K562 (cell line): ENCODE data around the gene METAP2. TPM values are rescaled to one million over a fixed set of nuclear protein-coding genes. Genes with fewer than 3 reads are reported as not detected.

ENCODE experiments used
- ATAC-seq: fragments of 200-7000 bp; cut with Tn5 transposase; 3 replicates; pipeline ENCODE4 v1.9.1; 2020; ENCODE audit warnings: moderate library complexity
- BruUV-seq: library from RNA; stranded (reverse); fragments of 400-500 nt; replicated peaks from 2 replicates; lab custom pipeline; 2021; lab: Mats Ljungman, UMichigan
- CTCF ChIA-PET: fragments of 300-600 bp; formaldehyde crosslinking; extraction: SDS; loops from one replicate; lab custom pipeline; 2021; ENCODE audit warnings: low intra/inter-chr PET ratio; lab: Yijun Ruan, JAX
- POLR2A ChIA-PET: fragments of 300-600, 350-650 bp; sonication (Branson Sonifier 250); formaldehyde crosslinking; extraction: SDS; loops from one replicate; lab custom pipeline; 2021; ENCODE audit warnings: antibody characterized with exemption, inconsistent platforms; lab: Yijun Ruan, JAX
- DNase-seq, 4 experiments: peaks; one replicate each; pipeline versions ENCODE4 v3.0.0 to v3.0.0-alpha.2; 2011 to 2018; ENCODE audit warnings: low spot score in 3 of 4, mixed read lengths in 3 of 4; ENCODE audit errors: extremely low read depth in 1 of 4
- FAIRE-seq: peaks from 2 replicates; lab custom pipeline; 2011; peaks lifted over from hg19 to GRCh38; lab: Jason Lieb, UNC
- H2AFZ ChIP-seq: 2 replicates; pipeline ENCODE4 v1.6.0; 2011; ENCODE audit warnings: low read depth, low read length, control low read depth, inconsistent platforms
- H3K27ac ChIP-seq: fragments of 200-600 bp; 3 replicates; pipeline ENCODE4 v1.8.0; 2011; ENCODE audit warnings: low read depth, mild to moderate bottlenecking, control low read depth, inconsistent platforms, low read length, moderate library complexity, mixed read lengths; ENCODE audit errors: extremely low read depth
- H3K27me3 ChIP-seq, 2 experiments: fragments of 300-600 bp in 1 of 2; 2 replicates in 1 of 2; 3 replicates in 1 of 2; pipeline versions ENCODE4 v1.6.0 to v1.8.0; 2011; ENCODE audit warnings: inconsistent platforms in 2 of 2, low read length in 2 of 2, mild to moderate bottlenecking in 1 of 2, mixed read lengths in 1 of 2, moderate library complexity in 1 of 2; ENCODE audit not compliant: control insufficient read depth in 2 of 2, insufficient read depth in 2 of 2
- H3K36me3 ChIP-seq: fragments of 300-600 bp; 3 replicates; pipeline ENCODE4 v1.8.0; 2011; ENCODE audit warnings: mild to moderate bottlenecking, low read length, inconsistent platforms; ENCODE audit not compliant: control insufficient read depth, insufficient read depth
- H3K4me1 ChIP-seq, 2 experiments: fragments of 200-600 bp in 1 of 2; replicated peaks in 1 of 2; 2 replicates in 1 of 2; 3 replicates in 1 of 2; pipeline versions ENCODE4 v1.5.1 to v1.8.0; 2011; ENCODE audit warnings: inconsistent platforms in 2 of 2, low read length in 2 of 2, mild to moderate bottlenecking in 1 of 2, mixed read lengths in 1 of 2, moderate library complexity in 1 of 2; ENCODE audit not compliant: control insufficient read depth in 2 of 2, insufficient read depth in 2 of 2
- H3K4me2 ChIP-seq: 2 replicates; pipeline ENCODE4 v1.6.1; 2011; ENCODE audit warnings: low read length, control low read depth, inconsistent platforms, mixed read lengths; ENCODE audit not compliant: insufficient read depth
- H3K4me3 ChIP-seq: fragments of 200-600 bp; sonication (generic), shearing (Covaris generic); 2 replicates; pipeline ENCODE4 v1.5.1; 2016; ENCODE audit warnings: control low read depth, inconsistent platforms
- H3K79me2 ChIP-seq: fragments of 200-600 bp; 3 replicates; pipeline ENCODE4 v1.8.0; 2011; ENCODE audit warnings: low read length, inconsistent platforms; ENCODE audit not compliant: control insufficient read depth, insufficient read depth
- H3K9ac ChIP-seq, 2 experiments: 2 replicates each; pipeline versions ENCODE4 v1.6.0 to v1.6.1; 2011; ENCODE audit warnings: low read depth in 2 of 2, low read length in 2 of 2, control low read depth in 1 of 2, inconsistent platforms in 1 of 2, mild to moderate bottlenecking in 1 of 2, mixed read lengths in 1 of 2; ENCODE audit not compliant: insufficient read depth in 1 of 2
- H3K9me1 ChIP-seq: one replicate; pipeline ENCODE4 v1.6.0; 2011; ENCODE audit warnings: inconsistent platforms, mild to moderate bottlenecking, low read length, moderate library complexity; ENCODE audit not compliant: control insufficient read depth, insufficient read depth
- H3K9me3 ChIP-seq: replicated peaks from 2 replicates; pipeline ENCODE4 v1.5.1; 2011; ENCODE audit warnings: low read depth, low read length, inconsistent platforms; ENCODE audit not compliant: control insufficient read depth, insufficient read depth
- H4K20me1 ChIP-seq: replicated peaks from 2 replicates; pipeline ENCODE4 v1.6.1; 2011; ENCODE audit warnings: low read length, inconsistent platforms, mixed read lengths; ENCODE audit not compliant: control insufficient read depth, insufficient read depth
- BRD9 ChIP-seq: fragments of 450-650 bp; IDR thresholded peaks from 2 replicates; pipeline ENCODE4 v1.6.1; 2018; ENCODE audit warnings: low read depth; ENCODE audit not compliant: partially characterized antibody
- ESRRA ChIP-seq: fragments of 450-650 bp; IDR thresholded peaks from 2 replicates; pipeline ENCODE4 v1.6.1; 2014; ENCODE audit warnings: low read depth, mild to moderate bottlenecking, moderate library complexity, borderline replicate concordance
- MEIS2 ChIP-seq: fragments of 450-650 bp; IDR thresholded peaks from 2 replicates; pipeline ENCODE4 v1.6.1; 2014; ENCODE audit warnings: mild to moderate bottlenecking; ENCODE audit not compliant: partially characterized antibody
- MYNN ChIP-seq, 2 experiments: sonication (generic); formaldehyde crosslinking in 1 of 2; IDR thresholded peaks; 2 replicates each; pipeline versions ENCODE4 v1.5.0 to v1.6.1; 2016 to 2020; ENCODE audit warnings: antibody characterized with exemption in 1 of 2, missing genetic modification reagents in 1 of 2
- NCOA1 ChIP-seq: fragments of 450-650 bp; IDR thresholded peaks from 2 replicates; pipeline ENCODE4 v1.6.1; 2016; ENCODE audit warnings: low read depth
- SNIP1 ChIP-seq: fragments of 450-650 bp; IDR thresholded peaks from 2 replicates; pipeline ENCODE4 v1.7.1; 2017; ENCODE audit warnings: low read depth, mild to moderate bottlenecking
- TCF3 ChIP-seq: sonication (generic); formaldehyde crosslinking; IDR thresholded peaks from 2 replicates; pipeline ENCODE4 v1.4.0; 2020; ENCODE audit warnings: mild to moderate bottlenecking, missing genetic modification reagents
- TRIM24 ChIP-seq, 2 experiments: fragments of 450-650 bp; IDR thresholded peaks; 2 replicates each; pipeline ENCODE4 v1.6.1; 2016
- WHSC1 ChIP-seq: IDR thresholded peaks from one replicate; pipeline ENCODE4 v1.6.1; 2012; ENCODE audit warnings: low read length, control low read depth, inconsistent platforms
- ZNF280B ChIP-seq: fragments of 250-450 bp; sonication (Bioruptor Pico); IDR thresholded peaks from 2 replicates; pipeline ENCODE4 v1.5.1; 2021; ENCODE audit warnings: mild to moderate bottlenecking
- ZNF449 ChIP-seq: fragments of 250-450 bp; sonication (Bioruptor Pico); IDR thresholded peaks from 2 replicates; pipeline ENCODE4 v1.8.0; 2022; ENCODE audit warnings: moderate library complexity, mild to moderate bottlenecking, inconsistent platforms
- ZNF583 ChIP-seq: fragments of 250-450 bp; sonication (Bioruptor Pico); IDR thresholded peaks from 2 replicates; pipeline ENCODE4 v1.4.0; 2020
- WGBS: fragments of 100-300 bp; shearing (Covaris generic); methylation state at CpG from one replicate; pipeline ENCODE4 v1.1.6; 2016; ENCODE audit warnings: low coverage, mixed read lengths; ENCODE audit not compliant: insufficient coverage; ENCODE audit errors: missing lambda C conversion rate; 5-methylcytosine and 5-hydroxymethylcytosine counted together
- in situ Hi-C: fragments of 300-500 bp; cut with MboI; formaldehyde crosslinking; loops from 4 replicates; pipeline ENCODE4 v1.15.0; 2018; ENCODE audit warnings: inconsistent platforms, mixed read lengths
- intact Hi-C: fragments of 100-400 bp; cut with micrococcal nuclease; formaldehyde crosslinking; loops from 2 replicates; pipeline ENCODE4 v1.14.2; 2022
- polyA plus RNA-seq, 8 experiments: library from polyadenylated mRNA; depleted of rRNA in 4 of 8; stranded (reverse) in 5 of 8; unstranded in 3 of 8; fragments of >200 nt; fragmentation: Nextera tagmentation in 2 of 8; fragmentation: Illumina TruSeq in 1 of 8; extraction: Ambion mirVana in 2 of 8; extraction: Trizol in 1 of 8; gene quantifications; 2 replicates each; pipeline versions ENCODE4 v1.2.1 to v1.2.3, GENCODE V29; 2011 to 2014; ENCODE audit warnings: inconsistent platforms in 1 of 8, missing spikeins in 1 of 8
- total RNA-seq, 7 experiments: library from RNA; depleted of rRNA in 6 of 7; stranded (reverse); fragments of >200 nt in 6 of 7; fragmentation: Illumina TruSeq in 2 of 7; extraction: Trizol in 2 of 7; gene quantifications; 2 replicates each; pipeline versions ENCODE4 v1.2.1 to v1.2.3, GENCODE V29; 2011 to 2021; ENCODE audit warnings: low replicate concordance in 1 of 7

METAP2 gene
- total and polyA plus RNA-seq, 9 of the 15 experiments (the other 6 are each of a cell fraction or from before 2014, with no cell fraction given), result 75.5 to 205 (median 164) TPM

DNA sequence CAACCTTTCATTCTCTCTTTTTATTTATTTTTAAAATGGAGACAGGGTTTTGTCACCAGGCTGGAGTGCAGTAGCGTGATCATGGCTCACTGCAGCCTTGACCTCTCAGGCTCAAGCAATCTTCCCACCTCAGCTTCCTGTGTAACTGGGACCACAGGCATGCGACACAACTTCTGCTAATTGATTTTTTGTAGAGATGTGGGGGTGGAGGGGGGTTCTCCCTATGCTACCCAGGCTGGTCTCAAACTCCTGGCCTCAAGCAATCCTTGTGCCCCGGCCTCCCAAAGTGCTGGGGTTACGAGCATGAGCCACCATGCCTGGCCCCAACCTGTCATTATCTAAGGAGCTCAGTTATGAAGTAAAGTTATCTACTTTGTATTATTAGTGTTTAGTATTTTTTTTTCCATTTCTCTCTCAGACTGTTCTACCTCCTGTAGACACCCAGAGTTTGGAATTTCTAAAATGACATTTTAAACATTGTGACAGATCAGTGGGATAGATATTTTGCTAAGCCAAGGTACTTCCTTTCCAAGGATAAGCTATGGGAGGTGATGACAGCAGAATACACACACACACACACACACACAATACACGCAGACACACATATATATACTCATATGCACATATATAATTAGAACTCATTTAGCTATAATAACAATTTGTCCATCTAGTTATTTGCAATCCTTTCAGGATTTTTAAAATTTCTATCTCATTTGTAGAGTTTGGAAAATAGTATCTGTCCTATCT lies 79.4 kb downstream of the METAP2 start:
- H3K79me2 ChIP-seq, result no peaks in the 10 kb centered on the region
- in situ Hi-C loops (no loop called here), intact Hi-C loops (no loop called here)
- no peaks in the 10 kb centered on the region for H3K27me3 ChIP-seq
- H3K4me1 ChIP-seq, result peaks cover 6% of the 10 kb centered on the region in 2 experiments; a peak in 4 of 5 replicates
- H3K36me3 ChIP-seq, result no peaks in the 10 kb centered on the region
- no TSS peak for BruUV-seq
- DNase-seq, result no peak
- H2AFZ ChIP-seq, result 0 out of 2 replicates have a peak overlapping the region, but pooled peaks have one; percentile 34
- no peak overlapping the region; a peak in 1 of 4 replicates for H3K9ac ChIP-seq
- ChIA-PET CTCF (no interaction called here), POLR2A (no interaction called here)
- TF ChIP-seq ZNF583 (CRISPR knock-in tag) (no peak), MEIS2 (peak; percentile 53)
- TF ChIP-seq, all 486 proteins: peak for 1
- Histone ChIP-seq H3K9me1 (no peaks in the 10 kb centered on the region), H4K20me1 (no peaks in the 10 kb centered on the region), H3K4me2 (no peak overlapping the region), H3K9me3 (peaks cover 8% of the 10 kb centered on the region; the same call in 1 of the 2 replicates), H3K27ac (no peak overlapping the region), H3K4me3 (no peak overlapping the region)
- ATAC-seq, result no peak
- no peak for FAIRE-seq
- 22% methylated on average over 5 of the region's 5 CpGs for WGBS

GRCh38 chr12:95554532-95555071 lies 80.7 kb downstream of the METAP2 start:
- no peak overlapping the region for H3K4me3 ChIP-seq
- H3K9me1 ChIP-seq, result no peaks in the 10 kb centered on the region
- H3K36me3 ChIP-seq, result no peaks in the 10 kb centered on the region
- no peak overlapping the region for H2AFZ ChIP-seq
- ChIA-PET CTCF (no interaction called here), POLR2A (no interaction called here)
- no peak overlapping the region; the same call in 1 of the 2 replicates for H3K4me2 ChIP-seq
- no TSS peak for BruUV-seq
- H3K27me3 ChIP-seq, result no peaks in the 10 kb centered on the region
- no peak for DNase-seq
- WGBS, result 11% methylated on average over 4 of the region's 4 CpGs
- peaks cover 0 to 6% of the 10 kb centered on the region in 2 experiments; a peak in 3 of 5 replicates for H3K4me1 ChIP-seq
- H3K9me3 ChIP-seq, result peaks cover under 1% of the 10 kb centered on the region; the same call in 1 of the 2 replicates
- in situ Hi-C loops, result no loop called here
- H4K20me1 ChIP-seq, result no peaks in the 10 kb centered on the region
- H3K9ac ChIP-seq, result no peak overlapping the region
- no peaks in the 10 kb centered on the region for H3K79me2 ChIP-seq
- intact Hi-C loops, result no loop called here
- H3K27ac ChIP-seq, result no peak overlapping the region
- no peak for FAIRE-seq
- peak; percentile 33; the same call in 2 of the 3 replicates for ATAC-seq
- TF ChIP-seq TCF3 (CRISPR knock-in tag), result peak; percentile 49
- no peak for TF ChIP-seq ZNF449 (CRISPR knock-in tag)
- TF ChIP-seq NCOA1, result peak; percentile 40; the same call in 1 of the 2 replicates
- TF ChIP-seq TRIM24 (IDR thresholded peaks at IDR 0.05), result peak; percentile 16 to 17; a peak in 1 of 4 replicates
- no peak for TF ChIP-seq SNIP1
- TF ChIP-seq MYNN (IDR thresholded peaks at IDR 0.05), result no peak
- no peak for TF ChIP-seq MYNN (CRISPR knock-in tag; IDR thresholded peaks at IDR 0.05)
- TF ChIP-seq ZNF280B (CRISPR knock-in tag), result no peak
- TF ChIP-seq BRD9, result no peak
- TF ChIP-seq WHSC1, result no peak
- TF ChIP-seq ESRRA, result peak; percentile 26; the same call in 1 of the 2 replicates
